CD8-positive, alpha-beta memory T cell (primary cell): ENCODE data around the gene ZNF274. TPM values are rescaled to one million over a fixed set of nuclear protein-coding genes. Genes with fewer than 3 reads are reported as not detected.

Experiments used
- polyA plus RNA-seq: library from polyadenylated mRNA; unstranded; fragments of 300-500 nt; fragmentation: Illumina TruSeq; gene quantifications from one replicate; pipeline ENCODE4 v1.2.3, GENCODE V29; 2021
- total RNA-seq, 2 experiments: library from RNA; stranded (reverse); gene quantifications; one replicate each; pipeline ENCODE4 v1.2.3, GENCODE V29; 2021

Gene ZNF274
- total and polyA plus RNA-seq, 3 experiments from 2014 or later = 23.4 to 32.0 (median 25.9) TPM

Other genes starting within 250 kb of the ZNF274 start
- gene ZNF418, start 247.7 kb upstream of the ZNF274 start, total RNA-seq = 1 to 10 TPM; 5.1 to 6.7 TPM
- 3.3 TPM for gene ZNF418, start 247.7 kb upstream of the ZNF274 start, polyA plus RNA-seq
- gene ZNF256, start 235.4 kb upstream of the ZNF274 start, total RNA-seq = 1 to 10 TPM; 7.2 to 8.8 TPM
- gene ZNF256, start 235.4 kb upstream of the ZNF274 start, polyA plus RNA-seq = 4.5 TPM
- under 1 TPM in 1 of 2 experiments, not detected in 1; 0.33 TPM for gene C19orf18, start 208.5 kb upstream of the ZNF274 start, total RNA-seq
- gene C19orf18, start 208.5 kb upstream of the ZNF274 start, polyA plus RNA-seq = 0.41 TPM
- 1 to 10 TPM; 8.2 to 8.7 TPM for gene ZNF606, start 180.2 kb upstream of the ZNF274 start, total RNA-seq
- 3.9 TPM for gene ZNF606, start 180.2 kb upstream of the ZNF274 start, polyA plus RNA-seq
- not detected for gene ZSCAN1, start 149.0 kb upstream of the ZNF274 start, total RNA-seq
- not detected for gene ZSCAN1, start 149.0 kb upstream of the ZNF274 start, polyA plus RNA-seq
- gene ZNF135, start 123.8 kb upstream of the ZNF274 start, total RNA-seq = 1 to 10 TPM; 1.0 to 1.4 TPM
- 1.4 TPM for gene ZNF135, start 123.8 kb upstream of the ZNF274 start, polyA plus RNA-seq
- gene ZSCAN18, start 84.8 kb upstream of the ZNF274 start, total RNA-seq = 10 to 100 TPM; 22.4 to 24.0 TPM
- gene ZSCAN18, start 84.8 kb upstream of the ZNF274 start, polyA plus RNA-seq = 21.4 TPM
- gene ZNF329, start 32.3 kb upstream of the ZNF274 start, total RNA-seq = 1 to 10 TPM; 8.7 to 9.1 TPM
- 10.3 TPM for gene ZNF329, start 32.3 kb upstream of the ZNF274 start, polyA plus RNA-seq
- gene ZNF544, start 45.9 kb downstream of the ZNF274 start, total RNA-seq = 10 to 100 TPM; 51.8 to 56.8 TPM
- 29.2 TPM for gene ZNF544, start 45.9 kb downstream of the ZNF274 start, polyA plus RNA-seq
- gene ZNF8, start 95.9 kb downstream of the ZNF274 start, total RNA-seq = 1 to 10 TPM; 4.4 to 4.5 TPM
- gene ZNF8, start 95.9 kb downstream of the ZNF274 start, polyA plus RNA-seq = 1.0 TPM
- gene ERVK3-1, start 122.3 kb downstream of the ZNF274 start, total RNA-seq = 100 to 1,000 TPM; 100 to 102 TPM
- 84.6 TPM for gene ERVK3-1, start 122.3 kb downstream of the ZNF274 start, polyA plus RNA-seq
- gene ZSCAN22, start 143.9 kb downstream of the ZNF274 start, total RNA-seq = 1 to 10 TPM; 5.3 to 5.7 TPM
- gene ZSCAN22, start 143.9 kb downstream of the ZNF274 start, polyA plus RNA-seq = 2.7 TPM
- gene A1BG, start 170.4 kb downstream of the ZNF274 start, total RNA-seq = 10 to 100 TPM; 16.8 to 18.1 TPM
- gene A1BG, start 170.4 kb downstream of the ZNF274 start, polyA plus RNA-seq = 70.8 TPM
- gene ZNF497, start 179.7 kb downstream of the ZNF274 start, total RNA-seq = 1 to 10 TPM; 1.7 TPM
- gene ZNF497, start 179.7 kb downstream of the ZNF274 start, polyA plus RNA-seq = 1.0 TPM
- 1 to 10 TPM; 1.8 to 2.3 TPM for gene ZNF837, start 198.0 kb downstream of the ZNF274 start, total RNA-seq
- gene ZNF837, start 198.0 kb downstream of the ZNF274 start, polyA plus RNA-seq = 4.6 TPM
- gene RPS5, start 204.2 kb downstream of the ZNF274 start, total RNA-seq = 1,000 to 10,000 TPM; 1,588 to 1,639 TPM
- 1,069 TPM for gene RPS5, start 204.2 kb downstream of the ZNF274 start, polyA plus RNA-seq
- gene RNF225, start 212.6 kb downstream of the ZNF274 start, total RNA-seq = under 1 TPM; 0.28 to 0.78 TPM
- gene RNF225, start 212.6 kb downstream of the ZNF274 start, polyA plus RNA-seq = not detected
- 10 to 100 TPM; 20.9 to 22.6 TPM for gene ZNF584, start 225.6 kb downstream of the ZNF274 start, total RNA-seq
- 7.5 TPM for gene ZNF584, start 225.6 kb downstream of the ZNF274 start, polyA plus RNA-seq